Measurements from ENCODE around the gene GGT6.
"Not testable (repeated sequence)": the region's sequence is repeated elsewhere in the genome, so short reads cannot be mapped to it uniquely, and the experiment has no call there.

The GGT6 gene

DNA sequence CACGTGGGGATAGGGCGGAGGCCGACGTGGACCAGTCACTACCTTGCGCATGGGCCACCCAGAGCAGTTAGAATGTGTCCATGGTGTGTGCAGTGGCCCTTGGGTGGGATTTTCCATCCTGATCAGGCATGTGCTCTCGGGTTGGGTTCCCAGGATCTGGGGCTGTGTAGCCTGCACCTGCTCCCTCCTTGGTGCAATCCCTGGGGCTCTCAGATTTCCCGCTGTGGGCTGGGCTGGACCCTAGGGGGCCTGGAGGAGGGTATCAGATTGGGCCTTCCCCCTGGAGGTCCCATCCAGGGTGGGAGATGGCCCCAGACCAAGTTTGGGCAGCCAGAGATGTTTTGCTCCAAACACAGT, 25.2 kb upstream of the GGT6 start:
- no peaks in the 10 kb centered on the region for H3K9me3 Mint-ChIP-seq
- no peaks in the 10 kb centered on the region for H3K36me3 Mint-ChIP-seq (ENCODE audit: low read depth)
- peaks cover 51% of the 10 kb centered on the region for H3K27me3 Mint-ChIP-seq
- no peak overlapping the region for H3K27ac Mint-ChIP-seq
- DNase-seq: no peak
- no peak overlapping the region for H3K4me3 Mint-ChIP-seq
- peaks cover 8% of the 10 kb centered on the region for H3K4me1 Mint-ChIP-seq (ENCODE audit: low read depth)

DNA sequence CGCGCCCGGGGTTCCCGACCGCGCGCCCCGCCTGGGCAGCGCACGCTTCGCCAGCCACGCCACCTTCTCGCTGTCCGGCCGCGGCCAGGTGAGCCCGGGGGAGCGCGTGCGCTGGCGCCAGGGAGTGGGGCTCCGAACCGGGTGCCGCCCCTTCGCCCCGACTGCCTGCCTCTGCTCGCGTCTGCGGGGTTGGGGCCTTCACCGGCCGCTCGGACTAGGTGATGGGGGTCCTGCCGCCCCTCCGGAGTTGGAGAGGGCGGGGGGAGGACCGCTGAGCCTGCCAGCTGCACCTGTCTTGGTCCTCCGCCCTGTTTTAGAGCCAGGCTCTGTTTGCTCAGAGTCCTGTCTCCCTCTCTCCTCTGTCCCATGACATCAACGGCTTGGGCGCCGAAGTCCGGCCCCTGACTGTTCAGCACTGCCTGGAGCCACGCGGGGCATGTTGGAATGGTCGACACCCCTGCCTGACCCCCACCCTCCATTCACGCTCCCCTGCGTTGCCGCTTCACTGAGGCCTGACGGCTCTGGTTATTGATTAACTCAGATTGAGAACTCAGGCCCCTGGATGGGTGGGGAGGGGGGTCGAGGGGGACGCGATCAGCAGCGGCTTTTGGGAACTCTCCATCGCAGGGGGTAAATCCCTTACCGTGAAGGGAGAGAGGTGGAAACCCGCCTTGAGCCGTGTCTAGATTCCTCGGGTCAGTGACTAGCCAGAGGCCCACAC, 24.7 kb upstream of the GGT6 start:
- peak overlapping the region; percentile 10 for H3K4me3 Mint-ChIP-seq
- H3K27me3 Mint-ChIP-seq: peaks cover 51% of the 10 kb centered on the region
- H3K4me1 Mint-ChIP-seq (ENCODE audit: low read depth): peaks cover 8% of the 10 kb centered on the region
- no peak for DNase-seq
- no peak overlapping the region for H3K27ac Mint-ChIP-seq
- no peaks in the 10 kb centered on the region for H3K9me3 Mint-ChIP-seq
- H3K36me3 Mint-ChIP-seq (ENCODE audit: low read depth): no peaks in the 10 kb centered on the region

DNA sequence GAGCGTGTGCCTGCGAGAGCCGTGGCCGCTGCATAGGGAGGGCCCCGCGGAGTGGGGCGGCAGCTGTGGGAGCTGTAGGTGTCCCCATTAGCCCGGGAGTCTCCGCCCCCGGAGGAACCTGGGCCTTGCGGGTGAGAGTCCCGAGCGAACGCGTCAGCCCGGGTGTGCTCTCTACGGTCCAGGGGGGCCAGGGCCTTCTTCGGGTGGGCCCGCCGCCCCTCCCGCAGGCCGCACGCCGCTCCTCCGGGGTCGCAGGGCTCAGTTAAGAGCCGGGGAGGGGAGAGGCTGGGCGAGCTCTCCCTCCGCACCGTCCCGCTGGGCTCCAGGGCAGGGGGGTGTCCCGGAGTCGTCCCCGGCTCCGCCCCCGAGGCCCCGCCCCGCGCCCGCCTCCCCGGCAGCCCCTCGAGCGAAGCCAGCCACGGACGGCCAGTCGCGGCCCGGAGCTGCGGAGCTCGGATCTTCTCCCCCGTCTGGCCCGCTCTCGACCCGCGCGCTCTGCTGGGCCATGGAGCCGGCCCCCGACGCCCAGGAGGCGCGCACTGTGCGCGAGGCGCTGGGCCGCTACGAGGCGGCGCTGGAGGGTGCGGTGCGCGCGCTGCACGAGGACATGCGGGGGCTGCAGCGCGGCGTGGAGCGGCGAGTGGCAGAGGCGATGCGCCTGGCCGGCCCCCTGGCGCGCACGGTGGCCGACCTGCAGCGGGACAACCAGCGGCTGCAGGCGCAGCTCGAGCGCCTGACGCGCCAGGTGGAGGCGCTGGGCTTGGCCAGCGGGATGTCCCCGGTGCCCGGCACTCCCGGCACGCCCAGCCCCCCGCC, 23.9 kb upstream of the GGT6 start, which contains the start of gene SMTNL2:
TSS of gene SMTNL2 (plus strand) at position 429 of the 816 bp plus-strand sequence. CDS start at position 506, 77 bp downstream.
- DNase-seq: peak; percentile 54
- H3K27ac Mint-ChIP-seq: no peak within 1 kb of the TSS
- H3K4me3 Mint-ChIP-seq: peak within 1 kb of the TSS; percentile 57
- H3K36me3 Mint-ChIP-seq (ENCODE audit: low read depth): no peaks in the 10 kb centered on the region
- peaks cover 8% of the 10 kb centered on the region for H3K4me1 Mint-ChIP-seq (ENCODE audit: low read depth)
- H3K27me3 Mint-ChIP-seq: peaks cover 51% of the 10 kb centered on the region
- no peaks in the 10 kb centered on the region for H3K9me3 Mint-ChIP-seq

DNA sequence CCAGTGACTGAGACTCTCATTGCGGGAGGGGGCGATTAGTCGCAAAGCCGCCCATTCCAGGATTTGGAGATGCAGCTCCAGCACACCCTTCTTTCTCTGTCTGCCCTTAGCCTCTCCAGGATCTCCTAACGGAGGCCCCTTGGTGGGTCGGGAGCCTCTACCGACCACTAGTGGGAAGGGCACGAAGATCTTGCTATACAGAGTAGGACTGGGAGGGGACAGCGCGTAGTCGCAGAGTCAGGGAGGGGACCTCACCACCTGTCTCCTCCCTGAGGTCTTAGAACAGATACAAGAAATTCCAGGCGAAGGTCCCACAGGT, 23.4 kb upstream of the GGT6 start:
- H3K4me3 Mint-ChIP-seq: peak overlapping the region; percentile 57
- no peaks in the 10 kb centered on the region for H3K9me3 Mint-ChIP-seq
- no peak overlapping the region for H3K27ac Mint-ChIP-seq
- H3K36me3 Mint-ChIP-seq (ENCODE audit: low read depth): no peaks in the 10 kb centered on the region
- peaks cover 51% of the 10 kb centered on the region for H3K27me3 Mint-ChIP-seq
- H3K4me1 Mint-ChIP-seq (ENCODE audit: low read depth): peaks cover 8% of the 10 kb centered on the region
- peak; percentile 50 for DNase-seq

DNA sequence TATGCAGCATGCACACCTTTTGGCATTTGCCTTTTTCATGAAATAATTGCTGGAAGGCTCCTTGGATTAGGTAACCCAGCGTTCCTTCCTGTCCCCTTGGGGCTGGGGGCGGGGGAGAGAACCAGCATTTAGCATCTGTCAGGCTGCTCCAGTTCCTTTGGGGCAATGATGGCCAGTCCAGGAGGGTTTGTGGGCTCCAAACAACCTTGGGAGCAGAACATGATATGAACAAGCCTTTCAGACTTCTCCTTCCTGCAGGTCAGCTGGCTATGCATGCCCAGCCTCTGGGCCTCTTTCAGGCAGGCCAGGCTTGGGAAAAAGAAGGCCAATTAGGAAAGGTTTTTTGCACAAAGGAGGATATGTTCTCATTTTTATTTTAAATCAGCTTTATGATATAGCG, 22.8 kb upstream of the GGT6 start:
- Mint-ChIP-seq H3K27ac (no peak overlapping the region), H3K27me3 (peaks cover 51% of the 10 kb centered on the region), H3K4me3 (no peak overlapping the region), H3K36me3 (ENCODE audit: low read depth) (no peaks in the 10 kb centered on the region), H3K4me1 (ENCODE audit: low read depth) (peaks cover 8% of the 10 kb centered on the region), H3K9me3 (no peaks in the 10 kb centered on the region)
- DNase-seq: no peak

DNA sequence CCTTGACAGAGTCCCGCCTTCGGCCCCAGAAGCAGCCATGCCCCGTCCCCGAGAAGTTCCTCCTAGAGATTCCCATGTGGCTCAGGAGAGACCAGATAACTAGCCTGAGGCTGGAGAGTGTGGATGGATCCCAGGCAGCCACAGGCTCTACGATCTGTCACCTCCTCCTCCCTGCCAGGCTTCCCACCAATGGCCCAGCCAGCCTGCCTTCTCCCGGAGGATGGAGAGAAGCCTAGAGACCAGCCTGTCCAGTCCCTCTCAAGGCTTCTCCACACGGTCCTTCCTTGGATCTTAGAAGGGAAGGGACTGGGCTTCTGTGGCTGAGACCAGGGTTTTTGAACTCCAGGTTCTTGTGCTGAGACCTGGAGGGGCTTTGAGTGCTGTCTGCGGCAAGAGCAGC, 22.3 kb upstream of the GGT6 start:
- Mint-ChIP-seq H3K9me3 (no peaks in the 10 kb centered on the region), H3K27me3 (peaks cover 51% of the 10 kb centered on the region), H3K4me3 (no peak overlapping the region), H3K27ac (no peak overlapping the region), H3K36me3 (ENCODE audit: low read depth) (no peaks in the 10 kb centered on the region), H3K4me1 (ENCODE audit: low read depth) (peaks cover 8% of the 10 kb centered on the region)
- DNase-seq: no peak

DNA sequence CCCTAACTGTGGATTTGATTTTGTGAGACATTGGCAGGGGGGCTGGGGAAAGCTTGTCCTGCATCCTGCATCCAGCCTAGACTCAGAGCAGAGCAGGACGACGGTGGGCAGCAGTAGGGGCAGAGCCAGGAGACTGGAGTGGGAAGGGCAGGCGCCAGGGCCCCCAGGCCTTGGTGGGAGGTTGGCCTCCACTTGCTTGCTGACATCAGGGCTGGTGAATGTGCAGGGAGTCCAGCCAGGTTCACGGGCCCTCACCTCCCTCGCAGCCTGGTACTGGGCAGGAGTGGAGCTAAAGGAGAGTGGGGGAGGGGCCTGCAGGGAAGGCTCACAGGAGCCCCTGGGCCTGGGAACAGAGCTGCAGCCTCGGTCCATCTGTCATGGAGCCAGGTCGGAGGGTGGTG, 21.7 kb upstream of the GGT6 start:
- Mint-ChIP-seq H3K9me3 (no peaks in the 10 kb centered on the region), H3K27me3 (peaks cover 51% of the 10 kb centered on the region), H3K36me3 (ENCODE audit: low read depth) (no peaks in the 10 kb centered on the region), H3K4me3 (no peak overlapping the region), H3K27ac (no peak overlapping the region), H3K4me1 (ENCODE audit: low read depth) (peaks cover 8% of the 10 kb centered on the region)
- DNase-seq: no peak

DNA sequence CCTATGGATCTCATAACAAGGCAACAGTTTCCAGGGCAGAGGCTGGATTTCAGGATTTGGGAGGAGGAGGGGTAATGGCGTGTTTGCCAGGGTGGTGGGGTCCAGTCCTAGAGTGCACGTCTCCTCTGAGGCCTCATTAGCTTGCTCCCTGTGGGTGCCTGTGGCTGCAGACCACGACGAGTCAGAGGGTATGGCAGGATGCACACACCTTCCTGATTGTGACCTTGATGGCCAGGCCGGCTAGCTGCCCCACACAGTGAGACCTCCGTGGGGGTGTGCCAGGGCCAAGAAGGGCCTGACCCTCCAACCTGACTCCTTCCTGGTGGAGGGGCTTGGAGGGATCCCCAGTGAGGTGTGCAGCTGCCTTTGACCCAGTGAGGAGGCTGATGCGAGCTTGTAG, 19.9 kb upstream of the GGT6 start:
- H3K9me3 Mint-ChIP-seq: no peaks in the 10 kb centered on the region
- no peak for DNase-seq
- H3K4me3 Mint-ChIP-seq: no peak overlapping the region
- H3K4me1 Mint-ChIP-seq (ENCODE audit: low read depth): peaks cover 8% of the 10 kb centered on the region
- no peak overlapping the region for H3K27ac Mint-ChIP-seq
- no peaks in the 10 kb centered on the region for H3K36me3 Mint-ChIP-seq (ENCODE audit: low read depth)
- H3K27me3 Mint-ChIP-seq: peaks cover 34% of the 10 kb centered on the region

DNA sequence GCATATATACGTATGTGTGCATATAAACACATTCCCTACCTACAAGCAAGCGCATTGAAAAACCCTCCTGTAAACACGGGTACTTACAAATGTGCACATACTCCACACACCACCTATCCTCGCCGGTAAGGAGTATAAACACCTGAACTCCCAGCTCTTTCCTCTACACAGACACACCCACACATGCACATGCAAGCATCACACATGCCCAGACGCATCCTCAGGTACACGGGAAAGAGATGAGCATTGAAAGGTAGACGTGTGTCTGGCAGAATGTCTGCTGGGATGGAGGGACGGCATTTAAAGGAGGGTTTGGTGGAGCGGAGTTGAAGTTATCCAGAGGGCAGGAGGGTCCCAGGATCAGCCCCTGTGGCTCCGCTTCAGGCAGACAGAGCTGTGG, 19.3 kb upstream of the GGT6 start:
- DNase-seq: no peak
- H3K27me3 Mint-ChIP-seq: peaks cover 30% of the 10 kb centered on the region
- peaks cover 5% of the 10 kb centered on the region for H3K4me1 Mint-ChIP-seq (ENCODE audit: low read depth)
- no peaks in the 10 kb centered on the region for H3K9me3 Mint-ChIP-seq
- no peak overlapping the region for H3K4me3 Mint-ChIP-seq
- H3K27ac Mint-ChIP-seq: no peak overlapping the region
- no peaks in the 10 kb centered on the region for H3K36me3 Mint-ChIP-seq (ENCODE audit: low read depth)

DNA sequence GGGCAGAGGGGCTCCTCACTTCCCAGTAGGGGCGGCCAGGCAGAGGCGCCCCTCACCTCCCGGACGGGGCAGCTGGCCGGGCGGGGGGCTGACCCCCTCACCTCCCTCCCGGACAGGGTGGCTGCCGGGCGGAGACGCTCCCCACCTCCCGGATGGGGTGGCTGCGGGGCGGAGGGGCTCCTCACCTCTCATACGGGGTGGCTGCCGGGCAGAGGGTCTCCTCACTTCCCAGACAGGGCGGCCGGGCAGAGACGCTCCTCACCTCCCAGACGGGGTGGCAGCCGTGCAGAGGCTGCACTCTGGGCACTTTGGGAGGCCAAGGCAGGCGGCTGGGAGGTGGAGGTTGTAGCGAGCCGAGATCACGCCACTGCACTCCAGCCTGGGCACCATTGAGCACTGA, 18.0 kb upstream of the GGT6 start:
- not testable (repeated sequence) for H3K9me3 Mint-ChIP-seq; H3K4me3 Mint-ChIP-seq; H3K27ac Mint-ChIP-seq; H3K36me3 Mint-ChIP-seq (ENCODE audit: low read depth); DNase-seq
- H3K4me1 Mint-ChIP-seq (ENCODE audit: low read depth): peaks cover 10% of the 10 kb centered on the region
- peaks cover 23% of the 10 kb centered on the region for H3K27me3 Mint-ChIP-seq

DNA sequence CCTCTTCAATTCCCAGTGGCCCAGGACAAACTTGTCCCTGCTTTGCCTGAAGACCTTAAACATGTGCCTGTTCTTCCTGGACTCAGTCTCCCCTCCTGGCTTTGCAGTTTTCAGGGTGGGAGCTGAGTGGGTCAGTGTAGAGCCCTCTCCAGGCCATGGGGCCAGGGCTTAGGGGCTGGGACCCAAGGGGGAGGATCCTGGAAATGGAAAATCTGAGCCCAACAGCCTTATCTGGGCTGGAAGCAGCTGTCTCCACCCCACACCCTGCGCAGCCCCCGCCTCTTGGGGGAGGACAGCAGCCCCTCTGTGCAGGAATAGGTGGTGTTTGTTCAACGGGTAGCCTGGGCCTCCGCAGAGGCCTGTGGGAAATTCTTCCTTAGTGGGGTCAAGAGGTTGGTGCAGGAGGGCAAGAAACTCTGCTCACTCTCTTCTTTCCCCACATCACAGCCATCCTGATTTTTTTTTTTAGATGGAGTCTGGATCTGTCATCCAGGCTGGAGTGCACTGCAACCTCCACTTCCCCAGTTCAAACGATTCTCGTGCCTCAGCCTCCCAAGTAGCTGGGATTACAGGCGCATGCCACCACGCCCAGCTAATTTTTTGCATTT, 17.1 kb upstream of the GGT6 start:
- Mint-ChIP-seq H3K27me3 (peaks cover 15% of the 10 kb centered on the region), H3K4me3 (no peak overlapping the region)
- no peak for DNase-seq

DNA sequence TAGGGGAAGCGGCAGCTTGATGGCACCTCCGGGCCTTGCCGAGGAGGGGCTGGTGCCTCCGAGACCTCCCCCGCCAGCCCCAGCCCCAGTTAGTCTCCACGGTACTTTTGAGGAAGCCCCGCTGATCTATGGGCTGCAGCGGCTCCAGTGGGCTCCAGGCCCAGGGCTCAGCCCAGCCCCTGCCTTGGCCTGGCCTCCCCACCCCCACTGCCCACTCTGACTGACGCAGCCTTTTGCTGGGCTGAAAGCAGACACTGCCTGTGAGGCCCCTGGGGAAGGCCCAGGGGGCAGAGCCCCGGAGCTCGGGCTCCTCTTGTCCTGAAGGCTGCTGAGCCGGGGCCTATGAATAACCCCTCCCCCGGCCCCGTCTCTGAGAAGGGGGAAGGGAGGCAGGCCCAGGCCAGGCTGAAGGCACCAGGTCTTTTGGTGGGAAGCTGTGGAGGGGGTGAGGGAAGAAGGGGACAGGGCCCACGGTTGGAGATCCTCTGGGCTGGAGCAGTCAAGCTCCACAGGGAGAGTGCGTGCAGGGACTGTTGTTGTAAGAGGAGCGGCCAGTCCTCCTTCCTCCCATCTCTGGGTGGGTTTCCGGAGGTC, 16.4 kb upstream of the GGT6 start:
- H3K4me3 Mint-ChIP-seq: no peak overlapping the region
- H3K27ac Mint-ChIP-seq: no peak overlapping the region
- no peaks in the 10 kb centered on the region for H3K9me3 Mint-ChIP-seq
- peaks cover 10% of the 10 kb centered on the region for H3K27me3 Mint-ChIP-seq
- H3K4me1 Mint-ChIP-seq (ENCODE audit: low read depth): peaks cover 19% of the 10 kb centered on the region
- DNase-seq: no peak
- no peaks in the 10 kb centered on the region for H3K36me3 Mint-ChIP-seq (ENCODE audit: low read depth)

More for the DNA sequence above, 17.1 kb upstream of the GGT6 start:
- no peaks in the 10 kb centered on the region for H3K9me3 Mint-ChIP-seq
- no peak overlapping the region for H3K27ac Mint-ChIP-seq
- H3K4me1 Mint-ChIP-seq (ENCODE audit: low read depth): peaks cover 19% of the 10 kb centered on the region
- H3K36me3 Mint-ChIP-seq (ENCODE audit: low read depth): no peaks in the 10 kb centered on the region

DNA sequence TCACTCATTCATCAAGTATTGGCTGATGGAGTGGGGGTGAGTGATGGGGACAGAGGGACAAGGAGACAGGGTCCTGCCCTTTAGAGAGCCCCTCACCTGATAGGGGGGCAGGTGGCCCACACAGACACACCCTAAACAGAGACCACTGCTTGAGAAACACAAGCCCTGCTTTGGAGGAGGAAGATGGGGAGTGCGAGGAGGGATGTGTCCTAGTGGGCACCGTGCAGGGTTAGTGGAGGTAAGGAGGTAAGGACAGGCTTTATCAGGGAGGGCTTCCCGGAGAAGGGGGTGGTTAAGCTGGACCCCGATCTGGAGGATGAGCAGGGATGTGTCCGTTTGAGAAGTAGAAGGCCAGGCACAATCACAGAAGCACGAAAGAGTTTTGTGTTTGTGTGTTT, 15.8 kb upstream of the GGT6 start:
- Mint-ChIP-seq H3K4me3 (no peak overlapping the region), H3K27me3 (peaks cover 10% of the 10 kb centered on the region), H3K27ac (no peak overlapping the region), H3K9me3 (no peaks in the 10 kb centered on the region), H3K36me3 (ENCODE audit: low read depth) (no peaks in the 10 kb centered on the region), H3K4me1 (ENCODE audit: low read depth) (peaks cover 19% of the 10 kb centered on the region)
- DNase-seq: no peak

DNA sequence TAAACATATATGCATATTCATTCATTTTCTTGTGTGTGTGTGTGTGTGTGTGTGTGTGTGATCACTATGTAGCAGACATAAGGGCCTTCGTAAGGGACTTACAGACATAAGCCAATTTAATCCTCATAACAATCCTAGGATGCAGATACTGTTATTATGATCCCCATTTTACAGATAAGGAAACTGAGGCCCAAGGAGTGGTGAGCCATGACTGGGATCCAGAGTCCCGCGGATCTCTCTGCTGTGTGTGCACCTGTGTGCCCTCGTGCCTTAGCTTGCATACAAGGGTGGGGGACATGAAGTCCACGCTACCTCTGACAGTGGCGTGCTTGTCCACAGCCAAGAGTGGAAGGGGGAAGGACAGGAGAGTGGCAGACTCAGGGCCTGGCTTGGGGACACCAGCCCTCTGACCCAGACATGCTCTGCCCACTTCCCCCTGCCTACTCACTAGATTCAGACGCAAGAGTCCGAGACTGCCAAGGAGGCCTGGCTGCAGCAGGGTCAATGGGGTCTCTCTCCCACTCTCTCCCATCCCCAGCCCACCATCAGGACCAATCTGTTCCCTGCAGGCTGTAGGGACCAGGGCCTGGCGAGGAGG, 14.2 kb upstream of the GGT6 start:
- Mint-ChIP-seq H3K4me3 (no peak overlapping the region), H3K36me3 (ENCODE audit: low read depth) (no peaks in the 10 kb centered on the region), H3K27me3 (peaks cover 6% of the 10 kb centered on the region), H3K4me1 (ENCODE audit: low read depth) (peaks cover 19% of the 10 kb centered on the region), H3K27ac (no peak overlapping the region), H3K9me3 (no peaks in the 10 kb centered on the region)
- no peak for DNase-seq

Data from activated T-cell treated with anti-CD3 and anti-CD28 coated beads, Interleukin-2, amount 50 U/mL, for 24 hours (primary cell).